HG03439 (cell line): ENCODE data around the gene TUBA1C.
"Not testable (repeated sequence)": the region's sequence is repeated elsewhere in the genome, so short reads cannot be mapped to it uniquely, and the experiment has no call there.

Experiments
- ATAC-seq: cut with Tn5 transposase; IDR thresholded peaks from one replicate; pipeline ENCODE4 v1.9.1; 2021; ENCODE audit warnings: mild to moderate bottlenecking, moderate library complexity; ENCODE audit not compliant: unreplicated experiment

TUBA1C gene

DNA sequence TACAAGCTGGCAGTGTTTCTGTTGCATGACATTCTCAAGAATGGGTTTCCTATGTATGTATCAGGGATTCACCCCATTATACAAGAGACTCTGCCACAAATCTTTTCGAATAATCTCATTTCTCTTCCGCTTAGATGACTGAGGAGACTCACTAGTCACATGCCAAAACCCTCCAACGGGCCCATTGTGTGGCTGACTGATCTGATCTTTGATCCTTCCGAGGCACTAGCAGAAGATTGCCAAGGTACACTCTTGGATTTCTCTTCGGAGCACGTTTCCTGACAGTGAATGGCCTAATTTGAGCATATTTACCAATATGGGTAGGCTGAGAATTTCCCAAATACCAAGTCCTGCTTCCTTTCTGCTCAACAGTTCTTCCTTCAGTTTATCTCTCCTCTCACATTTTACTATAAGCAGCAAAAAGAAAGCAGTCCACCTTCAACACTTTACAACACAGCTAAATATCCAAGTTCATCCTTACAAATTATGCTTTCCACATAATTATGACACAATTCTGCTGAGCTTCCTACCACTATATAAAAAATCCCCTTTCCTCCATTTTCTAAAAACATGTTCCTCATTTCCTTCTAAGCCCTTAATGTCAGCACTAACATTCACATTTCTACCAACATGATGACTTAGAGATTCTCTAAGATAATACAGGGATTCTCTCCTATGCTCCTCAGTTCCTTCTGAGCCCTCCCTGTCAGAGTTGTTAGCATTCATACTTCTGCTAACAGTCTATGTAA is 41.1 kb downstream of the TUBA1C start:
- ATAC-seq = no peak

DNA sequence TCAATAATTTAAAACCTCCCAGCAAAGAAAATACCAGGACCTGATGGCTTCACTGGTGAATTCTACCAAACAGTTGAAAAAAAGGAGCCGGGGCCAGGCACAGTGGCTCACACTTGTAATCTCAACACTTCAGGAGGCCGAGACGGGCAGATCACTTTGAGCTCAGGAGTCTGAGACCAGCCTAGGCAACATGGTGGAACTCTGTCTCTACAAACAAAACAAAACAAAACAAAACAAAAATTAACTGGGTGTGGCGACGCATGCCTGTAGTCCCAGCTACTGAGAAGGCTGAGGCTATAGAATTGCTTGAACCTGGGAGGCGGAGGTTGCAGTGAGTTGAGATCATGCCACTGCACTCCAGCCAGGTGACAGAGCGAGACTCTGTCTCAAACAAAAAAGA is 44.5 kb downstream of the TUBA1C start:
- no peak for ATAC-seq

DNA sequence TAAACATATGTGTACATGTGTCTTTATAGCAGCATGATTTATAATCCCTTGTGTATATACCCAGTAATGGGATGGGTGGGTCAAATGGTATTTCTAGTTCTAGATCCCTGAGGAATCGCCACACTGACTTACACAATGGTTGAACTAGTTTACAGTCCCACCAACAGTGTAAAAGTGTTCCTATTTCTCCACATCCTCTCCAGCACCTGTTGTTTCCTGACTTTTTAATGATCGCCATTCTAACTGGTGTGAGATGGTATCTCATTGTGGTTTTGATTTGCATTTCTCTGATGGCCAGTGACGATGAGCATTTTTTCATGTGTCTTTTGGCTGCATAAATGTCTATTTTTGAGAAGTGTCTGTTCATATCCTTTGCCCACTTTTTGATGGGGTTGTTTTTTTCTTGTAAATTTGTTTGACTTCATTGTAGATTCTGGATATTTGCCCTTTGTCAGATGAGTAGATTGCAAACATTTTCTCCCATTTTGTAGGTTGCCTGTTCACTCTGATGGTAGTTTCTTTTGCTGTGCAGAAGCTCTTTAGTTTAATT is 45.6 kb downstream of the TUBA1C start:
- not testable (repeated sequence) for ATAC-seq

DNA sequence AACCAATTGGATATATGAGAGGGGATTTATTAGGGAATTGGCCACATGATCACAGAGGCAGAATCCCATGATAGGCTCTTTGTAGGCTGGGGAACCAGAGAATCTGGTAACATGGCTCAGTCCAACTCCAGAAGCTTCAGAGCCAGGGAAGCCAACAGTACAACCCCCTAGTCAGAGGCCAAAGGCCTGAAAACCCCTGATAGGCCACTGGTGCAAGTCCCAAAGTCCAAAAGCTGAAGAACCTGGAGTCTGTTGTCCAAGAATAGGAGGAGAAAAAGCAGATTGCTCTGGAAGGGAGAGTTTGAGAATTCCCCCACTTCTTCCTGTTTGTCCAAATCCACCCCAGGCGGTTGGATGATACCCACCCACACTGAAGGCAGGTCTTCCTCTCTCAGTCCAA is 49.9 kb downstream of the TUBA1C start:
- ATAC-seq = no peak

DNA sequence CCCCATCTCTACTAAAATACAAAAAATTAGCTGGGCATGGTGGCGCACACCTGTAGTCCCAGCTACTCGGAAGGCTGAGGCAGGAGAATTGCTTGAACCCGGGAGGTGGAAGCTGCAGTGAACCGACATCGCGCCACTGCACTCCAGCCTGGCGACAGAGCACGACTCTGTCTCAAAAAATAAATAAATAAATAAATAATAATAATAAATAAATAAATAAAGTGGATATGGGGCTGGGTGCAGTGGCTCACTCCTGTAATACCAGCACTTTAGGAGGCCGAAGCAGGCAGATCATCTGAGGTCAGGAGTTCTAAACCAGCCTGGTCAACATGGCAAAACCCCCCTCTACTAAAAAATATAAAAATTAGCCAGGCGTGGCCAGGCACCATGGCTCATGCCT is 52.2 kb downstream of the TUBA1C start:
- not testable (repeated sequence) for ATAC-seq

DNA sequence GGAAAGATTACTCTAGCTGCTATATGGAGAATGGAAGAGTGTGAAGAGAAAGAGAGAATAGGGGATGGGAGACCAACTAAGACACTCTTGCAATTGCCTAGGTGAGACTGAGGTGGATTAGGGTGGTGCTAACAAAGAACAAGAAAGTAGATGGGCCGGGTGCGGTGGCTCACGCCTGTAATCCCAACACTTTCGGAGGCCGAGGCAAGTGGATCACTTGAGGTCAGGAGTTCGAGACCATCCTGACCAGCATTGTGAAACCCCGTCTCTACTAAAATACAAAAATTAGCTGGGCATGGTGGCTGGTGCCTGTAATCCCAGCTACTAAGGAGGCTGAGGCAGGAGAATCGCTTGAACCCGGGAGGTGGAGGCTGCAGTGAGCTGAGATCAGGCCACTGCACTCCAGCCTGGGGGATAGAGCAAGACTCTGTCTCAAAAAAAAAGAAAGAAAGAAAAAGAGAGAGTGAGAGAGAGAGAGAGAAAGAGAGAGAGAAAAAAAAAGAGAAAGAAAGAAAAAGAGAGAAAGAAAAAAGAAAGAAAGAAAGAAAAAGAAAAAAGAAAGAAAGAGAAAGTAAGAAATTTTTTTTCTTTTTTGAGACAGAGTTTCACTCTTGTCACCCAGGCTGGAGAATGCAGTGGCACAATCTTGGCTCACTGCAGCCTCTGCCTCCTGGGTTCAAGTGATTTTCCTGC is 55.7 kb downstream of the TUBA1C start:
- not testable (repeated sequence) for ATAC-seq

DNA sequence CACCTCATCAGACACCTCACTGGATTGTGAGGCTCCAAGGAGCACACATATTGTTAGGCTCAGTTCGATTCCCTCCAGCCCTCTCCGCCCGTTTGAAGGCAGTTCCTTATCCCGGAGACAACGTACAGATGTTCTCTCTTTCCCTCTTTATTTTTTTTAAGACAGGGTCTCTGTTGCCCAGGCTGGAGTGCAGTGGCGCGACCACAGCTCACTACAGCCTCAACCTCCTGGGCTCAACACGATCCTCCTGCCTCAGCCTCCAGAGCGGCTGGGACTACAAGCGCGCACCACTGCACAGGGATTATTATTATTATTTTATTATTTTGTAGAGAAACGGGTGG is 57.5 kb downstream of the TUBA1C start:
- no peak for ATAC-seq

DNA sequence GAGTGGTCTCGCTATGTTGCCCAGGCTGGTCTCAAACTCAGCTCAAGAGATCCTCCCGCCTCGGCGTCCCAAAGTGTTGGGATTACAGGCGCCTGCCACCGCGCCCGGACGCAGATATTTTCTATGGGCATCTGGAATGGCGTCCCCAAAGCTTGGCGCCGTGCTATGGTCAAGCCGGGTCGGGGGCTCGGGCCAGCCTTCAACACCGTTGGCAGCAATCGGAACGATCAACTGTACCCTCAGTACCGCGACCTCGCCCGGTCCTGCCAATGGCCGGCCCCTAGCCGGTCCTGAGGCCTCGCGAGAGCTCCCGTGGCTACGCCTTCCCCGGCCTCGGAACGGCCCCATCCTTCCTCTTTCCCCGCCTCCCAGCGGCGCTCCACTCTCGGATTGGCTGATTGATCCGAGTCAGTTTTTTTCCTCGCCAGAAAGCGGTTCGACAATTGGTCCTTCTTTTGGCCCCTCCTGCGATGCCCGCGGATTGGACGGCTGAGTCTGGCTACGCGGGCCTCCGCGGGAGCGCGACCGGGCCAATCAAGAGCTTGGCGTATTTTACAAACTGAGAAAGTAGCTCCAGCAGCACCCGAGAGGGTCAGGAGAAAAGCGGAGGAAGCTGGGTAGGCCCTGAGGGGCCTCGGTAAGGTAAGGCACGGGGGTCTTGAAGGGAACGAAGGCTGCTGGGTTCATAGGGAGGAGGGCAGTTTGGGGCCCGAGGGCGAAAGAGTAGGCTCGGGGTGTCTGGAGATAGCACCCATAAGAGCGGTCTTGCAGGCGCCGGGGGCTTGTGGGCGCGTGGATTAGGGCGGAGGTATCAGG is 58.0 kb downstream of the TUBA1C start, which contains the start of gene TROAP:
TSS of gene TROAP (plus strand) at position 548 of the 816 bp plus-strand sequence. CDS start 354 bp downstream, outside the sequence.
- ATAC-seq = peak; percentile 98

DNA sequence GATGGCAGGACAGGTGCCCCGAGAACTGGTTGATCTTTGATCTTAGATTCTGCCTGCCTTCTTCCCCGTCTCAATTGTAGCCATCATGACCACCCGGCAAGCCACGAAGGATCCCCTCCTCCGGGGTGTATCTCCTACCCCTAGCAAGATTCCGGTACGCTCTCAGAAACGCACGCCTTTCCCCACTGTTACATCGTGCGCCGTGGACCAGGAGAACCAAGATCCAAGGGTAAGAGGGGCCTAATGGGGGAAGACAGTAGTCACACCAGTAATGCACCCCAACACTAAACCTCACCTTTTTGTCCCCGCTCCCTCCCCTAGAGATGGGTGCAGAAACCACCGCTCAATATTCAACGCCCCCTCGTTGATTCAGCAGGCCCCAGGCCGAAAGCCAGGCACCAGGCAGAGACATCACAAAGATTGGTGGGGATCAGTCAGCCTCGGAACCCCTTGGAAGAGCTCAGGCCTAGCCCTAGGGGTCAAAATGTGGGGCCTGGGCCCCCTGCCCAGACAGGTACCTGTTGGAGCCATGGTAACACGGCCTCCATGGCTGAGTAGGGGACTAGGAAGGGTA is 58.7 kb downstream of the TUBA1C start:
- ATAC-seq = no peak
